Subcutaneous adipose tissue (tissue), 4 donors: ENCODE measurements around the gene DAP. TPM values are rescaled to one million over a fixed set of nuclear protein-coding genes. Genes with fewer than 3 reads are reported as not detected.

Experiments
- CTCF ChIP-seq: fragments of 450-650 bp; IDR thresholded peaks from one replicate; pipeline ENCODE4 v1.5.1; 2016; ENCODE audit warnings: low read depth, mild to moderate bottlenecking, control low read depth, antibody characterized with exemption, moderate library complexity
- total RNA-seq, 4 donors: library from RNA; depleted of rRNA; stranded (reverse); fragments of >200 nt; gene quantifications; one replicate each; pipeline ENCODE4 v1.1.0, GENCODE V29; 2016

DAP gene
- total RNA-seq, 4 donors from 2014 or later: 52.9 to 56.7 (median 53.6) TPM

GRCh38 chr5:10733426-10733825, 27.6 kb downstream of the DAP start:
- TF ChIP-seq CTCF: no peak

GRCh38 chr5:10731913-10732312, 29.1 kb downstream of the DAP start:
- TF ChIP-seq CTCF: no peak

GRCh38 chr5:10730043-10730351, 31.0 kb downstream of the DAP start:
- TF ChIP-seq CTCF: no peak

GRCh38 chr5:10729320-10730042, 31.6 kb downstream of the DAP start:
- no peak for TF ChIP-seq CTCF

- TF ChIP-seq CTCF: no peak
Observed at GRCh38 chr5:10728679-10729078, 32.4 kb downstream of the DAP start.

- TF ChIP-seq CTCF: no peak
Observed at GRCh38 chr5:10727861-10728260, 33.2 kb downstream of the DAP start.

GRCh38 chr5:10726913-10727517, 34.0 kb downstream of the DAP start:
- TF ChIP-seq CTCF: no peak
